ENCODE measurements around the gene KCNG2.

DNA sequence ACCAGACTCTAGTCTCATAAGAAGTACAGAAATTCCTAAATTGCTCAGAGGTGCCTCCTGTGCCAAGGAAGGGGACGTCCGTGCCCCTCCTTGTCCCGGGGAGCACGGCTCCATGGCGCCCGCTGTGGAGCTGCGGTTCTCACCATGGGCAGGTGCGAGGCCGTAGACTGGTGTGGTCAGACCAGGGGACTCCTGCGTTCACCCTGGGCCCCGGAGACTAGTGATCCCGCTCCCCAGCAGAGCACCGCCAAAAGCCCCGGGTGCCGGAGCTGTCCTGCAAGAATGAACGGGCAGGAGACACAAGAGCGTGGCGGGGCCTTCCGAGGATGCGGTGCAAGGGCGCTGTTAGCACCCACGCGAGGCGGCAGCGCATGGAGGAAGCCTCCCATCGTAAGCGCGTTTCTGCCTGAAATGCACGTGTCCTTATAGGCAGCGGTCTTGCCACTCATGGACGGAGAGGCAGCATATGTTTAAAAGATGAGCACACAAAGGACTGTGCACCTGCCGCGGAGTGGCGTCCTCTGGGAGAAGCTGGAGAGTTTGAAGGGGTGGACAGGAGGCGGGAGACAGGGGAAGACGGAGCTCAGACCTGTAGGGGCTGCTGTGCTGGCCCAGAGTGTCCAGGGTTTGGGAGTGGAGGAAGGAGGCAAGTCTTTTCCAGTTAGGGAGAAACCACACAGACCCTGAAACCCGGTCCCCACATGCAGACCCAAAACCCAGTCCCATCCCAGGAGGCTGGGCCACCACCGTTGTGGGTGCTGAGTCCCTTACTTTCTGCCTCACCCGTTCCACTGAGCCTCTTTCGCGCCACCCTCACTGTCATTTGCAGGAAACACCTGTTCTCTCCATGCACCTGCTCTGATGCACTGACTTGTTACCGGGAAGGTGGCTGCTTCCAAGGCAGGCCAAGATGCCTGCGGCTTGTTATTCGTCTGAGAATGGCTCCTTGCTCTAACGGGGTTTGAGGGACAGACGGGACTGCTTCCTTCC is 7.5 kb upstream of the KCNG2 start:
- TF ChIP-seq, protein P1, sequence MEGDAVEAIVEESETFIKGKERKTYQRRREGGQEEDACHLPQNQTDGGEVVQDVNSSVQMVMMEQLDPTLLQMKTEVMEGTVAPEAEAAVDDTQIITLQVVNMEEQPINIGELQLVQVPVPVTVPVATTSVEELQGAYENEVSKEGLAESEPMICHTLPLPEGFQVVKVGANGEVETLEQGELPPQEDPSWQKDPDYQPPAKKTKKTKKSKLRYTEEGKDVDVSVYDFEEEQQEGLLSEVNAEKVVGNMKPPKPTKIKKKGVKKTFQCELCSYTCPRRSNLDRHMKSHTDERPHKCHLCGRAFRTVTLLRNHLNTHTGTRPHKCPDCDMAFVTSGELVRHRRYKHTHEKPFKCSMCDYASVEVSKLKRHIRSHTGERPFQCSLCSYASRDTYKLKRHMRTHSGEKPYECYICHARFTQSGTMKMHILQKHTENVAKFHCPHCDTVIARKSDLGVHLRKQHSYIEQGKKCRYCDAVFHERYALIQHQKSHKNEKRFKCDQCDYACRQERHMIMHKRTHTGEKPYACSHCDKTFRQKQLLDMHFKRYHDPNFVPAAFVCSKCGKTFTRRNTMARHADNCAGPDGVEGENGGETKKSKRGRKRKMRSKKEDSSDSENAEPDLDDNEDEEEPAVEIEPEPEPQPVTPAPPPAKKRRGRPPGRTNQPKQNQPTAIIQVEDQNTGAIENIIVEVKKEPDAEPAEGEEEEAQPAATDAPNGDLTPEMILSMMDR (conservative IDR thresholded peaks at IDR 0.05; ENCODE audit: low read length), result no peak
- no peak for TF ChIP-seq EZH2phosphoT487 (IDR thresholded peaks at IDR 0.05; ENCODE audit: borderline replicate concordance)

Measured in Loucy (cell line).